HepG2 (cell line): ENCODE measurements around the gene BMPR2. TPM values are rescaled to one million over a fixed set of nuclear protein-coding genes. Genes with fewer than 3 reads are reported as not detected.

Experiments used
- ATF5 ChIP-seq: sonication (generic); formaldehyde crosslinking; IDR thresholded peaks from 2 replicates; pipeline ENCODE4 v1.4.0; 2020; ENCODE audit warnings: mild to moderate bottlenecking, low read depth, missing genetic modification reagents
- CC2D1A ChIP-seq: sonication (generic); formaldehyde crosslinking; IDR thresholded peaks from 2 replicates; pipeline ENCODE4 v1.8.1; 2023; ENCODE audit warnings: mild to moderate bottlenecking, missing genetic modification reagents
- EED ChIP-seq: sonication (generic); formaldehyde crosslinking; IDR thresholded peaks from 2 replicates; pipeline ENCODE4 v1.5.0; 2020; ENCODE audit warnings: mild to moderate bottlenecking, missing genetic modification reagents
- GRHL1 ChIP-seq: sonication (generic); formaldehyde crosslinking; conservative IDR thresholded peaks from 2 replicates; pipeline ENCODE4 v1.8.0; 2022; ENCODE audit warnings: missing genetic modification reagents
- LCORL ChIP-seq, 2 experiments: fragments of 450-650 bp in 1 of 2; sonication (generic) in 1 of 2; formaldehyde crosslinking in 1 of 2; IDR thresholded peaks; 2 replicates each; pipeline versions ENCODE4 v1.5.0 to v1.6.1; 2017 to 2020; ENCODE audit warnings: antibody characterized with exemption in 1 of 2, missing genetic modification reagents in 1 of 2
- NFYC ChIP-seq: IDR thresholded peaks from 2 replicates; pipeline ENCODE4 v1.6.1; 2016; ENCODE audit warnings: missing genetic modification reagents, missing compliant biosample characterization
- NR2C2 ChIP-seq: sonication (generic); formaldehyde crosslinking; IDR thresholded peaks from 2 replicates; pipeline ENCODE4 v1.4.0; 2020; ENCODE audit warnings: missing genetic modification reagents, mild to moderate bottlenecking, moderate library complexity, borderline replicate concordance
- PAF1 ChIP-seq: IDR thresholded peaks from 2 replicates; pipeline ENCODE4 v1.6.1; 2016; ENCODE audit warnings: missing genetic modification reagents, missing compliant biosample characterization
- PRDM4 ChIP-seq: sonication (generic); formaldehyde crosslinking; IDR thresholded peaks from 2 replicates; pipeline ENCODE4 v1.9.0; 2021; ENCODE audit warnings: missing genetic modification reagents, borderline replicate concordance
- RARA ChIP-seq: IDR thresholded peaks from 2 replicates; pipeline ENCODE4 v1.6.1; 2016; ENCODE audit warnings: missing genetic modification reagents, missing compliant biosample characterization
- RFXANK ChIP-seq: IDR thresholded peaks from 2 replicates; pipeline ENCODE4 v1.6.1; 2016
- TRIM24 ChIP-seq: sonication (generic); formaldehyde crosslinking; IDR thresholded peaks from 2 replicates; pipeline ENCODE4 v1.8.0; 2022; ENCODE audit warnings: mild to moderate bottlenecking, missing genetic modification reagents
- WIZ ChIP-seq: sonication (generic); formaldehyde crosslinking; IDR thresholded peaks from 2 replicates; pipeline ENCODE4 v1.5.1; 2020; ENCODE audit warnings: mild to moderate bottlenecking, missing genetic modification reagents
- YY1 ChIP-seq: IDR thresholded peaks from 2 replicates; pipeline ENCODE4 v1.6.1; 2011; ENCODE audit warnings: low read length, low read depth, moderate library complexity, mild to moderate bottlenecking; ENCODE audit not compliant: insufficient read depth, insufficient replicate concordance
- ZBED4 ChIP-seq: sonication (generic); formaldehyde crosslinking; IDR thresholded peaks from 2 replicates; pipeline ENCODE4 v1.4.0; 2020; ENCODE audit warnings: missing genetic modification reagents, borderline replicate concordance
- ZBTB42 ChIP-seq: sonication (generic); formaldehyde crosslinking; IDR thresholded peaks from 2 replicates; pipeline ENCODE4 v1.5.0; 2020; ENCODE audit warnings: mild to moderate bottlenecking, missing genetic modification reagents
- ZNF143 ChIP-seq: sonication (generic); formaldehyde crosslinking; IDR thresholded peaks from 2 replicates; pipeline ENCODE4 v1.4.0; 2020; ENCODE audit warnings: missing genetic modification reagents
- ZNF205 ChIP-seq: IDR thresholded peaks from 2 replicates; pipeline ENCODE4 v1.6.1; 2018; ENCODE audit warnings: missing biosample characterization, missing genetic modification reagents
- ZNF30 ChIP-seq: sonication (generic); formaldehyde crosslinking; IDR thresholded peaks from 2 replicates; pipeline ENCODE4 v1.5.0; 2020; ENCODE audit warnings: mild to moderate bottlenecking, missing genetic modification reagents
- ZNF678 ChIP-seq: sonication (generic); formaldehyde crosslinking; IDR thresholded peaks from 2 replicates; pipeline ENCODE4 v1.4.0; 2020; ENCODE audit warnings: mild to moderate bottlenecking, missing genetic modification reagents
- ZNF703 ChIP-seq: sonication (generic); formaldehyde crosslinking; IDR thresholded peaks from 2 replicates; pipeline ENCODE4 v1.5.1; 2020; ENCODE audit warnings: missing genetic modification reagents, mild to moderate bottlenecking, moderate library complexity, borderline replicate concordance
- polyA plus RNA-seq, 8 experiments: library from polyadenylated mRNA; depleted of rRNA in 3 of 8; stranded (reverse) in 7 of 8; unstranded in 1 of 8; fragments of >200 nt; fragmentation: Illumina TruSeq in 4 of 8; extraction: Trizol in 4 of 8; gene quantifications; 2 replicates each; pipeline versions ENCODE4 v1.2.1 to v1.2.3, GENCODE V29; 2011 to 2016; ENCODE audit warnings: low read depth in 4 of 8, missing spikeins in 1 of 8, mixed read lengths in 1 of 8; ENCODE audit not compliant: insufficient read depth in 1 of 8
- total RNA-seq, 5 experiments: library from RNA; depleted of rRNA; stranded (reverse); fragments of >200 nt; fragmentation: Illumina TruSeq; extraction: Trizol; gene quantifications; 2 replicates each; pipeline ENCODE4 v1.2.3, GENCODE V29; 2016; ENCODE audit warnings: low read depth in 1 of 5

BMPR2 gene
- total and polyA plus RNA-seq, 2 of the 13 experiments (the other 11 are each of a cell fraction or from before 2014, with no cell fraction given): 5.5 to 10.3 TPM

- TF ChIP-seq PRDM4 (CRISPR knock-in tag) (no peak), PAF1 (no peak), RARA (CRISPR knock-in tag) (peak; percentile 73), RFXANK (no peak), LCORL (IDR thresholded peaks at IDR 0.05) (peak; percentile 85), LCORL (CRISPR knock-in tag; IDR thresholded peaks at IDR 0.05) (no peak), NFYC (peak; percentile 38; the same call in 1 of the 2 replicates), EED (no peak), ZNF205 (CRISPR knock-in tag) (no peak), ZBED4 (CRISPR knock-in tag) (no peak; the same call in 1 of the 2 replicates), NR2C2 (CRISPR knock-in tag) (no peak), ZBTB42 (CRISPR knock-in tag) (no peak), YY1 (no peak), ATF5 (CRISPR knock-in tag) (no peak), CC2D1A (no peak), WIZ (CRISPR knock-in tag) (no peak), ZNF143 (no peak), TRIM24 (no peak), ZNF678 (CRISPR knock-in tag) (no peak), GRHL1 (CRISPR knock-in tag) (no peak), ZNF30 (no peak), ZNF703 (CRISPR knock-in tag) (no peak)
Observed at GRCh38 chr2:202494300-202495229, 118.4 kb downstream of the BMPR2 start (continued).
